Mucosa of descending colon (tissue), 3 donors: ENCODE results near the gene JAG2. TPM values are rescaled to one million over a fixed set of nuclear protein-coding genes. Genes with fewer than 3 reads are reported as not detected.
"Not testable (repeated sequence)": the region's sequence is repeated elsewhere in the genome, so short reads cannot be mapped to it uniquely, and the experiment has no call there.

Source experiments
- ATAC-seq: fragments of 200-7000 bp; cut with Tn5 transposase; one replicate; pipeline ENCODE4 v1.9.1; 2020; ENCODE audit warnings: mild to moderate bottlenecking, moderate library complexity
- DNase-seq, 3 donors: peaks; one replicate each; pipeline ENCODE4 v3.0.0-alpha.2; 2020
- H3K36me3 ChIP-seq: fragments of 200-600 bp; one replicate; pipeline ENCODE4 v1.8.0; 2021; ENCODE audit warnings: low read depth, mild to moderate bottlenecking
- H3K4me1 ChIP-seq: fragments of 200-600 bp; one replicate; pipeline ENCODE4 v1.8.0; 2021; ENCODE audit warnings: low read depth, mild to moderate bottlenecking
- H3K4me3 ChIP-seq: fragments of 200-600 bp; one replicate; pipeline ENCODE4 v1.8.0; 2021; ENCODE audit warnings: mild to moderate bottlenecking
- H3K9me3 ChIP-seq: fragments of 200-600 bp; one replicate; pipeline ENCODE4 v1.8.0; 2021; ENCODE audit warnings: mild to moderate bottlenecking
- intact Hi-C, 2 donors: fragments of 100-400 bp; cut with DNase I in 1 of 2; cut with micrococcal nuclease in 1 of 2; formaldehyde crosslinking; loops; one replicate each; pipeline versions ENCODE4 v1.11.0 to v1.11.1; 2022; cut with DNase I, micrococcal nuclease
- total RNA-seq, 3 donors: library from RNA; stranded (reverse); fragmentation: NEBNext Ultra II Directional in 2 of 3; extraction: Animal tissue kit (Norgen Biotek cat#: 25700) in 2 of 3; gene quantifications; one replicate each; pipeline versions ENCODE4 v1.2.1 to v1.2.4, GENCODE V29; 2021 to 2023
- TF ChIP-seq, protein P1 (sequence below): fragments of 200-600 bp; IDR thresholded peaks from one replicate; pipeline ENCODE4 v1.8.0; 2022; ENCODE audit warnings: antibody characterized with exemption, mild to moderate bottlenecking
- donor health status: DM: no; HTN: no; CAD: no; lungs with moderate emphysema.
- donor health status: DM: no; HTN: no; CAD: no.
- donor health status: DM: no; HTN: yes; CAD: no.

The JAG2 gene
- total RNA-seq, 3 donors from 2014 or later = 5.6 to 8.2 (median 5.7) TPM

GRCh38 chr14:105119408-105120025 is 49.1 kb downstream of the JAG2 start:
- intact Hi-C loops = no loop called here
- TF ChIP-seq, protein P1, sequence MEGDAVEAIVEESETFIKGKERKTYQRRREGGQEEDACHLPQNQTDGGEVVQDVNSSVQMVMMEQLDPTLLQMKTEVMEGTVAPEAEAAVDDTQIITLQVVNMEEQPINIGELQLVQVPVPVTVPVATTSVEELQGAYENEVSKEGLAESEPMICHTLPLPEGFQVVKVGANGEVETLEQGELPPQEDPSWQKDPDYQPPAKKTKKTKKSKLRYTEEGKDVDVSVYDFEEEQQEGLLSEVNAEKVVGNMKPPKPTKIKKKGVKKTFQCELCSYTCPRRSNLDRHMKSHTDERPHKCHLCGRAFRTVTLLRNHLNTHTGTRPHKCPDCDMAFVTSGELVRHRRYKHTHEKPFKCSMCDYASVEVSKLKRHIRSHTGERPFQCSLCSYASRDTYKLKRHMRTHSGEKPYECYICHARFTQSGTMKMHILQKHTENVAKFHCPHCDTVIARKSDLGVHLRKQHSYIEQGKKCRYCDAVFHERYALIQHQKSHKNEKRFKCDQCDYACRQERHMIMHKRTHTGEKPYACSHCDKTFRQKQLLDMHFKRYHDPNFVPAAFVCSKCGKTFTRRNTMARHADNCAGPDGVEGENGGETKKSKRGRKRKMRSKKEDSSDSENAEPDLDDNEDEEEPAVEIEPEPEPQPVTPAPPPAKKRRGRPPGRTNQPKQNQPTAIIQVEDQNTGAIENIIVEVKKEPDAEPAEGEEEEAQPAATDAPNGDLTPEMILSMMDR = no peak
- DNase-seq (no peak), ATAC-seq (no peak)
- H3K4me3 ChIP-seq = no peak overlapping the region
- H3K9me3 ChIP-seq = peaks cover 15% of the 10 kb centered on the region
- no peaks in the 10 kb centered on the region for H3K36me3 ChIP-seq
- H3K4me1 ChIP-seq = peaks cover under 1% of the 10 kb centered on the region

DNA sequence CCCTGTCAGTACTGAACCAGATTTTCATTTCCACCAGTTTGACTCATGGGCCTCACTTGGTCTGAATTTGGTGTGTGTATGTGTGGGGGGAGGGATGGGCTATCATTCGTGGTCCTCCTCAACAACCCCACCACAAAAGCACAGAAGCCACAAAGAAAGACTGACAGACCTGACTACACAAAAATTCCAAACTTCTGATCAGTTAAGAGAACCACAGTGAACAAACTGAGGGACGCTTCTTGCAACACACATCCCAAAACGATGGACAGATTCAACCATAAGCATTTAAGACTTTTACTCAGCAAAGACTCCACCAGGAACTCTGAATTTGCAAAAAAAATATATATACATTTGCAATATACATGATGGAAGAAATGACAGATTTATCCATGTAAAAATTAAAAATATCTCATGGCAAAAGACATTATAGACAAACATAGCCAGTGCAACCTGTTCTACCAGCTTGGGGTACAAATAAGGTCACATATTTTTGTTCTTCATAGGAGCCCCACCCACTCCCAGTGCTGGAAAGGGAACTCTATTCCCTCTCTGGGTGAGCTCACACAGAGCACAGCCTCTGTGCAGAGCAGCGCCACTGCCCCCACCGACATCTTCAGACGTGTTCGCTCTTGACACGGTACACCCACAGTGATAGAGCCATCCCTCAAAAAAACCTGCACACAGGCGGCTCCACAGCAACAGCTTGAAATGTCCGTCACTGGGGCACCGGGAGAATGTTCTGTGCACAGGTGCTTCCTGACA is 49.7 kb downstream of the JAG2 start:
- ATAC-seq = peak; percentile 27
- no peak overlapping the region for H3K4me3 ChIP-seq
- peaks cover 15% of the 10 kb centered on the region for H3K9me3 ChIP-seq
- no peaks in the 10 kb centered on the region for H3K4me1 ChIP-seq
- peak in 1 of 3 donors; percentile 38 for DNase-seq
- no peaks in the 10 kb centered on the region for H3K36me3 ChIP-seq
- TF ChIP-seq, protein P1 = no peak
- intact Hi-C loops = no loop called here

DNA sequence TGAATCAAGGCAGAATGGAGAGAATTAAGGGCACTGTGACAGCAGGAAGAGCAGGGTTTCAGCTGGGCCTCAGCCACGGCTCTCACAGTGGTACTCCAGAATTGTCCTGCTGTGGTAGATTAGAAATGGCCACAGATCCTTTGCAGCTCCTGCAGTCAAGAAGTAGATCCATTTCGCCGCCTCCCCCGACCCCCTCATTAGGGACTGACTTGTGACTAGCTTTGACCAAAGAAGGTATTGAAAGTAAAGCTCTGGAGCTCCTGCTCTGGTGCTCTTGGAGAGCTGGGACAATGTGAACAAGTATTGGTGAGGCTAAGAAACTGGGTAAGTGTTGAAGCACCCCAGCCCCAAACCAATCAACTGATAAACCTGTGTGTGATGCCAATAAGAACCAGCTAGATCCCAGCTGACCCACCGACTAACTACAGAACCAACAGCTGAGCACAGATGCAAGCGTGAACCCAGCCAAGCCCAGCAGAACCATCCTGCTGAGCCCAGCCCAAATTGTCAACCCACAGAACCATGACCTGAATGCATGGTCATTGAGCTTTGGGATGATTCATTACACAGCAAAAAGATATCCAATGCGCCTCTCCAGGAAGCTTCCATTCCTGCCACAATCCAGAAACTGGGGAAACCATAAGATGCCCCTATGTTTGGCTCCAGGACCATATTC is 50.7 kb downstream of the JAG2 start:
- intact Hi-C loops = no loop called here
- ATAC-seq (no peak), DNase-seq (no peak)

DNA sequence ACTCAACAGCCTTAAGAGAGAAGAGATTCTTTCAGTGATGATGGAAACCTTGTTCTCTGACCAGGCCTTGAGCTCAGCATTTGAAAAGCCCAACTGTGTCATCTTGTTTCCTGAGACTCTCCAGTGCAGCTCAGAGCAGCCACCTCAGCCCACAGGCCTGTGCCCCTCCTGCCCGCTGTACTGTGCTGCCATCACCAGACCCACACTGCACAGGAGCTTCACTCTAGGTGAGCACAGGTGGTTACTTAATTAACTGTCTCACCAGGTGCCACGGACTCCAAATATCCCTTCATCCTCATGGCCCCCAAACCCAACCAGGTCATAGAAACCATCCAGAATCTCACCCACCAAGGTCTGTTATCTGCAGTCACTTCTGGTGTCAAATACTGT is 51.3 kb downstream of the JAG2 start:
- TF ChIP-seq, protein P1 = no peak
- H3K9me3 ChIP-seq = peaks cover 11% of the 10 kb centered on the region
- H3K36me3 ChIP-seq = no peaks in the 10 kb centered on the region
- intact Hi-C loops = no loop called here
- H3K4me3 ChIP-seq = no peak overlapping the region
- DNase-seq (no peak), ATAC-seq (no peak)
- no peaks in the 10 kb centered on the region for H3K4me1 ChIP-seq

More for the DNA sequence above, 50.7 kb downstream of the JAG2 start:
- no peak overlapping the region for H3K4me3 ChIP-seq
- H3K9me3 ChIP-seq = peaks cover 15% of the 10 kb centered on the region
- TF ChIP-seq, protein P1 = no peak
- H3K4me1 ChIP-seq = no peaks in the 10 kb centered on the region
- H3K36me3 ChIP-seq = no peaks in the 10 kb centered on the region

GRCh38 chr14:105116451-105117256 is 51.9 kb downstream of the JAG2 start:
- intact Hi-C loops = no loop called here
- TF ChIP-seq, protein P1 = no peak
- ATAC-seq (no peak), DNase-seq (no peak)
- Histone ChIP-seq H3K36me3 (no peaks in the 10 kb centered on the region), H3K9me3 (peaks cover 5% of the 10 kb centered on the region), H3K4me3 (no peak overlapping the region), H3K4me1 (no peaks in the 10 kb centered on the region)

DNA sequence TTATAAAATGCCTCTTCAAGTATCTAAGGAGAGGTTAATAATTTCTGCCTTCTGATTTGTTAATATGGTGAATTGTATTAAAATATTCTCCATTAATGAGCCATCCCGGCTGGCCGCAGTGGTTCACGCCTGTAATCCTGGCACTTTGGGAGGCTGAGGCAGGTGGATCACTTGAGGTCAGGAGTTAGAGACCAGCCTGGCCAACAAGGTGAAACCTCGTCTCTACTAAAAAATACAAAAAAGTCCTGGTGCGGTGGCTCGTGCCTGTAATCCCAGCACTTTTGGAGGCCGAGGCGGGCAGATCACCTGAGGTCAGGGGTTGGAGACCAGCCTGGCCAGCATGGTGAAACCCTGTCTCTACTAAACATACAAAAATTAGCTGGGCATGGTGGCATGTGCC is 59.3 kb downstream of the JAG2 start:
- H3K36me3 ChIP-seq, H3K9me3 ChIP-seq, H3K4me3 ChIP-seq, ATAC-seq, DNase-seq, H3K4me1 ChIP-seq, intact Hi-C loops: not testable (repeated sequence)
